Stimulated activated CD4-positive, alpha-beta T cell treated with anti-CD3 and anti-CD28 coated beads, Interleukin-12 subunit alpha, Interleukin-12 subunit beta, amount 100 ng/mL, for 24 hours (primary cell): ENCODE results near the gene RUSC1.

Experiments used
- DNase-seq, 2 experiments: peaks; one replicate each; pipeline ENCODE4 v3.0.0-alpha.2; 2020; ENCODE audit warnings: low read depth in 2 of 2

The RUSC1 gene

DNA sequence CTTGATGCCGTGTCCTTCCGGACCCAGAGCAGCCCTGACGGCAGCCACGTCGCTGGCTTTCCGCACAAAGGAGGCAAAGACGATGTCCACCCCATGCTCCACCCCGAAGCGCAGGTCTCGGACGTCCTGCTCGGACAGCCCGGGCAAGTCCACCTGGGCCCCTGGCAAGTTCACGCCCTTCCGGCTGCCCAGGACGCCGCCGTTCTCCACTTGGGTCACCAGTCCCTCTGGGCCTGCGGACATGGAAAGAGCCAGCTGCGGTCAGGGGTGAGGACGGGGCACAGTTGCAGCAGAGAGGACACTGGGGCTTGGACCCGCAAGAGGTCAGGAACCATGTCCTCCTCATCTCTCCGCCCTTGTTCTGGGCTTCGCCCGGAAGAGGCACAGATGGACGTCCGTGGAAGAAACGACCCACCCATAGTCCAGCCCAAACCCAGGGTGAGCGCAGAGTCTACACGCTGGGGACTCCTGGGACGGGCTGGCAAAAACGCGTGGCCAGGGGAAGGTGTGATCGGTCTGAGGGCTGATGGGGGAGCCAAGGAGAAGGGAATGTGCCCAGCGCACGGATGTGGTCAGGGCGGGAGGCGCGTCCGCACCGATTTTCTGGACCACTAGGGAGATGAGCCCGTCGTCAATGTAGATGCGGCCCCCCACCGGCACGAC is 26.0 kb upstream of the RUSC1 start:
- no peak for DNase-seq

GRCh38 chr1:155295183-155295941 is 25.3 kb upstream of the RUSC1 start:
- DNase-seq, result no peak

GRCh38 chr1:155295942-155296267 is 24.8 kb upstream of the RUSC1 start:
- no peak for DNase-seq

DNA sequence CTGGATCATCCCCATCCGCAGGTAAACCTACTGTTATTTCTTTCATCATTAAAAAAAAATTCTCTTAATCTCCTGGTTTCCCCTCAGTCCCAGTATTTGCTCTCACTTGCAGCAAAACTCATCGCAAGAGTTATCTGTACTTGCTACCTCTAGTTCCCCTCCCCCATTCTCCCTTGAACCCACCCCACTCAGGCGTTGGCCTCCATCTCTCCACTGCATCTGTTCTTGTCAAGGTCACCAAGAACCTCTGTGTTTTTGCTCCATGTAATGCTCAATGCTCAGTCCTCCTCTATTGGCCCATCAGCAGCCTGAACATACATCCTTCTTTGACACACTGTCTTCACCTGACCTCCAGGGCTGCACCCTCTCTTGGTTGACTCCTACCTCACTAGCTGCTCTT is 24.0 kb upstream of the RUSC1 start:
- no peak for DNase-seq

DNA sequence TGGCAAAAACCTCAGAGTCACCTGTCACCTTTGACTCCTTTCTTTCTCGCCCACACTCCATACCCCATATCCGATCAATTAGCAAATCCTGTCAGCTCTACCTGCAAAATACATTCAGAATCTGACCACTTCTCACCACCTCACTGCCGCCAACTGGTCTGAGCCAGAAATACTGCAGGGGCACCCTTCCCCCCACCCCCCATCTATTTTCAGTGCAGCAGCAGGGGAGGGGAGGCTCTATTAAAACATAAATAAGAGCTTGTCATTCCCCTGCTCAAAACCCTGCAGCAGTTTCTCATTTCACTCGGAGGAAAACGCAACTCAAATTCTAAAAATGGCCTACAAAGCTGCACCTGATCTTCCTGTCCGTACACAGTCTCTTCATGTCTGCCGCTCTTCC is 23.3 kb upstream of the RUSC1 start:
- DNase-seq, result no peak

DNA sequence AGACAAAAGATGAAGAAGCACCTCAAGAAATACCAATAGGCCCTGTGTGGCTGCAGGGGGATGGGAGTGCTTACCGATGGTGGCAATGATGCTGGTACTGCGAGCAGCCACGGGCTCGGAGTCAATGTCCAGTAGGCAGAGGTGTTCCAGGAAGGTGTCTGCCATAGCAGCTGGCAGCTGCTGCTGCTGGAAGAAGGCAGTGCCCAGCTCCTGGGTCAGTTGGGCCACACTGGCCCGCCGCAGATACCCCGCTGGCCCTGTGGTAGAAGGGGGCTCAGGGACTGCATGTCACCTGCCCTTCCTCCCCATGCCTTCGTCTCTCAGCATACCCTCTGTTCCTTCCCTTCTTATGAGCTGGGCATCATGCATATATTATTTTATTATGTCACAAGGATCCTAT is 20.7 kb upstream of the RUSC1 start:
- no peak for DNase-seq

DNA sequence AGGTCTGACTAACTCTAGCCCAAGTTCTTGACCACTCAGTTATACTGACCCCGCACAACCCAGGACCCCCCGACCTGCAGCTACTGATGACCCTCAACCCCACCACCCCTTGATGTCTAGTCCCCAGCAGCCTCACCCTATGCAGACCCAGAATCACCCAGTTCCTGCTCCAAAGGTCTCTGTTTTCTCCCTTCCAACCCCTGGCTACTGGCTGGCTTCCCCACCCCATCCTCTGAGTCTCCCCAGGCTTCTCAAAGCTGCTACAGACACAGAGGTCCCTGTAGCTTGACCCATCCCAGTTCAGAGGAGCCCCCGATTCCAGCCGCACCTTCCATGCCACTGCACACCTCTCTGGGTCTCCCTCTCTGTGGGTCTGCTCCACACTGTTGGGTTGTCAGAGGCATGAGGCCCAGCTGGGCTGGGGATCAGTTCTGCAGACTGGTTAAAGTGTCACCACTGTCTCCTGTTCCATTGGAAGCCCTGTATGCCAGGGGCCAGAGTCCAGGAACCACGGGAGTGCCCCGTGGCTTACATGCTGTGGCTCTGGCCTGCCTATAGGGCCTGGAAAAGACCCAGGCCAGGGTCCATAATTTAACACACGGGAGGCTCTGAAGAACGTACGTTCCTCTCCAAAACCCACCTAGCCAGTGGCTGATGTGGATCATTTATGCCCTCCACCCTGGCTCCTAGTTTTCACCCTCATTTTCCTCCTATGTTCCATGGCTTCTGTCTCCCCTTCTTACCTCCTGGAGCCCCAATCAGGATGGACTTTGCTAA is 20.0 kb upstream of the RUSC1 start:
- no peak for DNase-seq

GRCh38 chr1:155301342-155301841 is 19.3 kb upstream of the RUSC1 start, which contains the start of gene PKLR:
Gene PKLR (minus strand): TSS chr1:155301438. CDS start chr1:155301395, 43 bp downstream.
- DNase-seq, result no peak

GRCh38 chr1:155304558-155305063 is 16.1 kb upstream of the RUSC1 start:
- DNase-seq, result no peak

- DNase-seq, result no peak
Measured at GRCh38 chr1:155305881-155306391, 14.8 kb upstream of the RUSC1 start.

DNA sequence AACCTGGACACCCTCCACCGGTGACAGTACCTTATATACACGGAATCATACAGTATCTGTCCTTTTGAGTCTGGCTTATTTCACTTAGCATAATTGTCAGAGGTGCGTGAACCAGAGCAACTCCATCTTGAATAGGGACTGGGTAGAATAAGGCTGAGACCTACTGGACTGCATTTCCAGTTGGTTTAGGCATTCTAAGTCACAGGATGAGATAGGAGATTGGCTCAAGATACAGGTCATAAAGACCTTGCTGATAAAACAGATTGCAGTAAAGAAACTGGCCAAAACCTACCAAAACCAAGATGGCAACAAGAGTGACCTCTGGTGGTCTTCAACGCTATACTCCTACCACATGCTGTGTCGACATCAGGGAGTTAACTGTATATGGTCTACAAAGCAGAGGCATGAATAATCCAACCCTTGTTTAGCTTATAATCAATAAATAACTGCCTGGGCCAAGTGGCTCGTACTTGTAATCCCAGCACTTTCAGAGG is 13.4 kb upstream of the RUSC1 start:
- no peak for DNase-seq

- DNase-seq, result peak; percentile 94 to 96
Measured at GRCh38 chr1:155308493-155309422, 11.9 kb upstream of the RUSC1 start, which contains the start of gene FDPS. Gene FDPS (plus strand): TSS chr1:155308866. CDS start chr1:155309790, 924 bp downstream.

GRCh38 chr1:155309423-155310021 is 11.2 kb upstream of the RUSC1 start:
- DNase-seq, result no peak

DNA sequence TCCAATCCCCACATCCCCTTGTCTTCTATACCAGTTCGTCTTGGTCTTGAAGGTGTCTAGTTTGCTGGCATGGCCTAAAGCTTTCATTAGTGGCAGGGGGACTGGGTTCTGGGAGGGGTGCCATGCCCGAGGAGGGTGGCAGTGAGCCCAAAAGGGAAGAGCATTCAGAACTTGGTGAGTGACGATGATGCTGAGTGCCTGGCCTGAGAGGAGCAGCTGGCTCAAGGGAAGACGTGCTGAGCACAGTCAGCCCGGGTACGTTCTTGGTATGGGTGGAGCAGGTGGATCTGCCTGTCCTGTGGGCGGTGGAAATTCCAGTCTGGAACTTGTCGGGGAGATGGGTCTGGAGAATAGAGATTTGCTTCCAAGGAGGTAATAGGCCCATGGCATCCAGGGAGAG is 7.4 kb upstream of the RUSC1 start:
- DNase-seq, result no peak

GRCh38 chr1:155316922-155317321 is 3.8 kb upstream of the RUSC1 start:
- DNase-seq, result no peak

DNA sequence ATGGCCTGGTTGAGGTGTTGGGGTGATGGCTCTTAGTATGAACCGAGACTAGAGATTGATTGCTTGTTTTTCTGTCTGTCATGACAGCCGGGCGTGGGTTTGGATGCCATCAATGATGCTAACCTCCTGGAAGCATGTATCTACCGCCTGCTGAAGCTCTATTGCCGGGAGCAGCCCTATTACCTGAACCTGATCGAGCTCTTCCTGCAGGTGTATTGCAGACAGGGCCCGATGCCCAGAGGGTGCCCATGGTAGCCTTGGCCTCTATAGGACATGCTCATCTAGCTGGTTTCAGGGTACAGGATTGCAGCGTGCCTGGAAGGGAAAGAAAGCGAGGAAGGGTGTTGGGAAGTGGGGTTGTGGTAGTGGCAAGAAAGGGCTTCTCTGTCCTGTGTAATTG is 2.6 kb upstream of the RUSC1 start:
- no peak for DNase-seq

DNA sequence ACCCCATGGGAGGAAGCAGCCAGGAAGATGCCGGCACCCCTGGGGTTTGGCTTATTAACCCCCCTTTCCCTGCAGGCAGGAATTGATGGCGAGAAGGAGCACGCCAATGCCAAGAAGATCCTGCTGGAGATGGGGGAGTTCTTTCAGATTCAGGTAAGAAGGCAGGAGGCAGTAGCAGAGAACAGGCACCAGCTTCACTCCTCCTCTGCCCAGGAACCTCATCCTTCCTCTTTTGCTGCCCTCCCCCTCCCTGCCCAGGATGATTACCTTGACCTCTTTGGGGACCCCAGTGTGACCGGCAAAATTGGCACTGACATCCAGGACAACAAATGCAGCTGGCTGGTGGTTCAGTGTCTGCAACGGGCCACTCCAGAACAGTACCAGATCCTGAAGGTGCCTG is 1.2 kb upstream of the RUSC1 start:
- no peak for DNase-seq

DNA sequence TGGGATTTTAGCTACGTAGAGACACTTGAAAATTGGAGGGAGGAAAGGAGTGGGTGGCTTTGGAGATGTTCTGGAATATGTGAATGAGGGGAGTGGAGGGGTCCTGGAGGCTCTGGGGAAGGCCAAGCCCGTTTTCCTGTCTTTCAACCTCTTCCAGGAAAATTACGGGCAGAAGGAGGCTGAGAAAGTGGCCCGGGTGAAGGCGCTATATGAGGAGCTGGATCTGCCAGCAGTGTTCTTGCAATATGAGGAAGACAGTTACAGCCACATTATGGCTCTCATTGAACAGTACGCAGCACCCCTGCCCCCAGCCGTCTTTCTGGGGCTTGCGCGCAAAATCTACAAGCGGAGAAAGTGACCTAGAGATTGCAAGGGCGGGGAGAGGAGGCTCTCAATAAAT is 442 bp upstream of the RUSC1 start:
- DNase-seq, result no peak

DNA sequence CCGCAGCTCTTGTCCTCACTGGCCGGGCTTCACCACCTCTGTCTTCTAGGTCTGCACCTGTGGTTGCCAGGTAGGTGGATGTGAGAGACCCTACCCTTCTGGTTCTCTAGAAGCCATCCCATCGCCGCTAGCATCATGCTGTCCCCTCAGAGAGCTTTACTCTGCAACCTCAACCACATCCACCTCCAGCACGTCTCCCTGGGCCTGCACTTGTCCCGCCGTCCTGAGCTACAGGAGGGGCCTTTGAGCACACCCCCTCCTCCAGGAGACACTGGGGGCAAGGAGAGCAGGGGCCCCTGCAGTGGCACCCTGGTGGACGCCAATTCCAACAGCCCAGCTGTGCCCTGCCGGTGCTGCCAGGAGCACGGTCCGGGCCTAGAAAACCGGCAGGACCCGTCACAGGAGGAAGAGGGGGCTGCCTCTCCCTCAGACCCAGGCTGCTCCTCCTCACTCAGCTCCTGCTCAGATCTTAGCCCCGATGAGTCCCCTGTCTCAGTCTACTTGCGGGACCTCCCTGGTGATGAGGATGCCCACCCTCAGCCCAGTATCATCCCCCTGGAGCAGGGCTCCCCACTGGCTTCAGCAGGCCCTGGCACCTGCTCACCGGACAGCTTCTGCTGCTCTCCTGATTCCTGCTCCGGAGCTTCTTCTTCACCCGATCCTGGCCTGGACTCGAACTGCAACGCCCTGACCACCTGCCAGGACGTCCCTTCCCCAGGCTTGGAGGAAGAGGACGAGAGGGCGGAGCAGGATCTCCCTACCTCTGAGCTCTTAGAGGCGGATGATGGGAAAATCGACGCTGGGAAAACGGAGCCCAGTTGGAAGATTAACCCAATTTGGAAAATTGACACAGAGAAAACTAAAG is 1.2 kb downstream of the RUSC1 start:
- DNase-seq, result no peak
